ENCODE data around the gene TCF15. TPM values are rescaled to one million over a fixed set of nuclear protein-coding genes. Genes with fewer than 3 reads are reported as not detected.

TCF15 gene
- total RNA-seq (2014; rRNA removed) (0.40 and 0.98 TPM in 2 replicates), Bru-seq, nascent RNA (percentile 33 among the genes with signal in this experiment), BruChase-seq, experiment 1, labeled RNA remaining after a 6-hour chase (percentile 13 among the genes with signal in this experiment), BruChase-seq, experiment 2, labeled RNA remaining after a 2-hour chase (percentile 7 among the genes with signal in this experiment)
- long read RNA-seq, partial matches to known transcripts, result 0 of 1 reads
- long read RNA-seq, other reads (novel, unspliced or antisense), result 0 of 1 reads

GRCh38 chr20:610130-611046 is at the start of gene TCF15:
Gene TCF15 (minus strand): TSS chr20:610309. CDS start chr20:610237, 72 bp downstream.
- ChIA-PET POLR2A (ENCODE audit: unreplicated experiment) (no interaction called here), CTCF (no interaction called here)
- no TSS peak for BruUV-seq (replicated peaks)
- no peaks in the 10 kb centered on the region for H4K20me1 ChIP-seq (ENCODE audit: low read length)
- H3K9me3 ChIP-seq (ENCODE audit: low read length), result no peaks in the 10 kb centered on the region
- H3F3A ChIP-seq (ENCODE audit: low read length, unreplicated experiment), result no peaks in the 10 kb centered on the region
- H3K27ac ChIP-seq (ENCODE audit: low read length), result no peak within 1 kb of the TSS
- H3K4me2 ChIP-seq (ENCODE audit: low read length), result peak within 1 kb of the TSS; percentile 45
- intact Hi-C loops (cut with micrococcal nuclease), result no loop called here
- no peak within 1 kb of the TSS for H3K9ac ChIP-seq (ENCODE audit: low read length)
- peak; percentile 40 for DNase-seq
- no peaks in the 10 kb centered on the region for H3K9me2 ChIP-seq (replicated peaks; ENCODE audit: low read length)
- H3K27me3 ChIP-seq (ENCODE audit: low read length), result peaks cover 44% of the 10 kb centered on the region
- H2AFZ ChIP-seq (ENCODE audit: low read length), result 0 out of 2 replicates have a peak within 1 kb of the TSS, but pooled peaks have one; percentile 57
- peak; percentile 79 for ATAC-seq
- H3K79me2 ChIP-seq (ENCODE audit: low read length), result no peaks in the 10 kb centered on the region
- H3K36me3 ChIP-seq (ENCODE audit: low read depth, low read length), result no peaks in the 10 kb centered on the region
- no peaks in the 10 kb centered on the region for H3K4me1 ChIP-seq (ENCODE audit: insufficient read depth, low read length)
- no peak within 1 kb of the TSS; the same call in 1 of the 2 replicates for H3K4me3 ChIP-seq (ENCODE audit: low read length)
- TF ChIP-seq EZH2 (IDR thresholded peaks at IDR 0.05; ENCODE audit: low read length, unreplicated experiment), result no peak
- no peak for TF ChIP-seq CTCF (conservative IDR thresholded peaks at IDR 0.05; ENCODE audit: low read depth, low read length)

GRCh38 chr20:658731-659291 is 48.7 kb upstream of the TCF15 start:
- no peak overlapping the region for H3K9ac ChIP-seq (ENCODE audit: low read length)
- H2AFZ ChIP-seq (ENCODE audit: low read length), result no peak overlapping the region
- no peak overlapping the region for H3K4me2 ChIP-seq (ENCODE audit: low read length)
- no TSS peak for BruUV-seq (replicated peaks)
- H3K9me2 ChIP-seq (replicated peaks; ENCODE audit: low read length), result no peaks in the 10 kb centered on the region
- H3K79me2 ChIP-seq (ENCODE audit: low read length), result no peaks in the 10 kb centered on the region
- no peak for DNase-seq
- peaks cover 57% of the 10 kb centered on the region for H3K27me3 ChIP-seq (ENCODE audit: low read length)
- no peak for TF ChIP-seq CTCF (conservative IDR thresholded peaks at IDR 0.05; ENCODE audit: low read depth, low read length)
- TF ChIP-seq EZH2 (IDR thresholded peaks at IDR 0.05; ENCODE audit: low read length, unreplicated experiment), result no peak
- no peak for TF ChIP-seq EZH2phosphoT487 (IDR thresholded peaks at IDR 0.05; ENCODE audit: borderline replicate concordance, low read length)
- no peaks in the 10 kb centered on the region for H4K20me1 ChIP-seq (ENCODE audit: low read length)
- ChIA-PET POLR2A (ENCODE audit: unreplicated experiment) (no interaction called here), CTCF (no interaction called here)
- H3K9me3 ChIP-seq (ENCODE audit: low read length), result no peaks in the 10 kb centered on the region
- peaks cover 2% of the 10 kb centered on the region for H3K4me1 ChIP-seq (ENCODE audit: insufficient read depth, low read length)
- no peak for ATAC-seq
- H3F3A ChIP-seq (ENCODE audit: low read length, unreplicated experiment), result no peaks in the 10 kb centered on the region
- intact Hi-C loops (cut with micrococcal nuclease), result loop anchor here (10.0 kb wide), 1 partner anchor 76 kb away; no protein-coding TSS in a partner anchor
- no peaks in the 10 kb centered on the region for H3K36me3 ChIP-seq (ENCODE audit: low read depth, low read length)
- no peak overlapping the region for H3K27ac ChIP-seq (ENCODE audit: low read length)
- H3K4me3 ChIP-seq (ENCODE audit: low read length), result no peak overlapping the region
